NCI-H510A (cell line): Measurements from ENCODE around the gene PRPF19.
A peak's percentile ranks its signal among the peaks of the same experiment; 100 is the strongest.

Experiments
- DNase-seq: peaks from one replicate; lab custom pipeline; 2025; lab: John Stamatoyannopoulos, UW

PRPF19 gene

GRCh38 chr11:60872961-60873524 lies 33.3 kb downstream of the PRPF19 start:
- no peak for DNase-seq

- DNase-seq, result no peak
Observed at GRCh38 chr11:60872124-60872960, 34.0 kb downstream of the PRPF19 start.

- DNase-seq, result no peak
Observed at GRCh38 chr11:60871378-60872061, 34.9 kb downstream of the PRPF19 start.

GRCh38 chr11:60870733-60871377 lies 35.5 kb downstream of the PRPF19 start:
- DNase-seq, result no peak

- DNase-seq, result peak; percentile 70
Observed at GRCh38 chr11:60870276-60870675, 36.1 kb downstream of the PRPF19 start.

- DNase-seq, result no peak
Observed at GRCh38 chr11:60869451-60869825, 36.9 kb downstream of the PRPF19 start.

GRCh38 chr11:60868682-60869450 lies 37.5 kb downstream of the PRPF19 start:
- DNase-seq, result no peak

- no peak for DNase-seq
Observed at GRCh38 chr11:60867871-60868681, 38.3 kb downstream of the PRPF19 start.

- peak; percentile 73 for DNase-seq
Observed at GRCh38 chr11:60866911-60867870, 39.2 kb downstream of the PRPF19 start, which contains the start of gene ZP1. ZP1 (plus strand) TSS chr11:60867542; CDS start chr11:60867562, 20 bp downstream.

GRCh38 chr11:60864856-60865513 lies 41.4 kb downstream of the PRPF19 start:
- DNase-seq, result no peak

- DNase-seq, result no peak
Observed at GRCh38 chr11:60863550-60864521, 42.5 kb downstream of the PRPF19 start.

- no peak for DNase-seq
Observed at GRCh38 chr11:60862171-60862570, 44.2 kb downstream of the PRPF19 start.

- no peak for DNase-seq
Observed at GRCh38 chr11:60860943-60861342, 45.4 kb downstream of the PRPF19 start.

- DNase-seq, result no peak
Observed at GRCh38 chr11:60859616-60860250, 46.7 kb downstream of the PRPF19 start.

GRCh38 chr11:60858731-60859464 lies 47.5 kb downstream of the PRPF19 start:
- no peak for DNase-seq

GRCh38 chr11:60858236-60858635 lies 48.1 kb downstream of the PRPF19 start:
- DNase-seq, result no peak
